ENCODE results near the gene DLG2.

- TF ChIP-seq CTCF (IDR thresholded peaks at IDR 0.05; ENCODE audit: insufficient read depth, low read length) (no peak), POLR2AphosphoS5 (IDR thresholded peaks at IDR 0.05; ENCODE audit: low read depth) (no peak), GABPA (IDR thresholded peaks at IDR 0.05; ENCODE audit: low read depth) (no peak)
Observed at GRCh38 chr11:84425673-84426072, 1201.5 kb downstream of the DLG2 start.
